Measurements from ENCODE around the gene PSMD5.

Gene PSMD5

GRCh38 chr9:120867676-120868338 is 25.1 kb upstream of the PSMD5 start:
- Histone ChIP-seq H3K23ac (ENCODE audit: low read depth, low read length, poor library complexity) (no peak overlapping the region), H3K4me3 (ENCODE audit: low read length in 2 of 2) (no peak overlapping the region), H3K4me1 (ENCODE audit: control insufficient read depth in 2 of 2, insufficient read depth in 1 of 2, low read depth in 1 of 2, low read length in 2 of 2) (peaks cover 0 to 6% of the 10 kb centered on the region in 2 donors), H4K91ac (ENCODE audit: low read depth, low read length, poor library complexity) (no peak overlapping the region), H3K14ac (ENCODE audit: low read length) (no peak overlapping the region), H2AK5ac (ENCODE audit: low read depth, low read length) (no peak overlapping the region), H2BK12ac (ENCODE audit: low read length) (no peak overlapping the region), H3K9ac (ENCODE audit: low read depth, low read length, poor library complexity) (no peak overlapping the region), H3K18ac (ENCODE audit: low read length) (no peak overlapping the region), H2AFZ (ENCODE audit: low read length) (no peak overlapping the region), H3K36me3 (replicated peaks in 1 of 2; ENCODE audit: control insufficient read depth in 2 of 2, insufficient read depth in 2 of 2, low read length in 2 of 2) (peaks cover 17 to 92% of the 10 kb centered on the region in 2 donors), H2BK120ac (ENCODE audit: low read depth, low read length) (no peak overlapping the region), H3K4ac (ENCODE audit: low read length) (no peak overlapping the region), H3K27me3 (ENCODE audit: control insufficient read depth in 3 of 3, insufficient read depth in 3 of 3, low read depth in 1 of 3, low read length in 3 of 3) (no peaks in the 10 kb centered on the region), H2BK15ac (ENCODE audit: low read length) (no peak overlapping the region), H3K79me1 (ENCODE audit: low read depth, low read length) (peaks cover 1% of the 10 kb centered on the region), H3K27ac (replicated peaks; ENCODE audit: low read length) (no peak overlapping the region), H2BK5ac (ENCODE audit: low read length) (no peak overlapping the region), H3K4me2 (ENCODE audit: insufficient read depth, low read length, poor library complexity, severe bottlenecking) (no peak overlapping the region), H3K9me3 (replicated peaks in 1 of 2; ENCODE audit: control insufficient read depth in 2 of 2, insufficient read depth in 1 of 2, low read depth in 1 of 2, low read length in 2 of 2) (no peaks in the 10 kb centered on the region), H4K8ac (ENCODE audit: low read depth, low read length) (no peak overlapping the region)
- DNase-seq (ENCODE audit: low spot score), result no peak
- WGBS, 2 donors (ENCODE audit: extremely low coverage in 2 of 2, insufficient read length in 2 of 2, insufficient replicate concordance in 1 of 2), result no CpG with 5 or more reads among the region's 15 CpGs

- no peak overlapping the region for H2BK5ac ChIP-seq (ENCODE audit: low read length)
- H2BK15ac ChIP-seq (ENCODE audit: low read length), result no peak overlapping the region
- H4K8ac ChIP-seq (ENCODE audit: low read depth, low read length), result no peak overlapping the region
- H3K18ac ChIP-seq (ENCODE audit: low read length), result peak overlapping the region; percentile 59
- no peak overlapping the region for H3K23ac ChIP-seq (ENCODE audit: low read depth, low read length, poor library complexity)
- peak overlapping the region in 1 of 2 donors; percentile 12 for H3K4me3 ChIP-seq (ENCODE audit: low read length in 2 of 2)
- H3K9ac ChIP-seq (ENCODE audit: low read depth, low read length, poor library complexity), result peak overlapping the region; percentile 57
- H3K79me1 ChIP-seq (ENCODE audit: low read depth, low read length), result peaks cover 1% of the 10 kb centered on the region
- H2AK5ac ChIP-seq (ENCODE audit: low read depth, low read length), result no peak overlapping the region
- H3K4ac ChIP-seq (ENCODE audit: low read length), result no peak overlapping the region
- H3K9me3 ChIP-seq (replicated peaks in 1 of 2; ENCODE audit: control insufficient read depth in 2 of 2, insufficient read depth in 1 of 2, low read depth in 1 of 2, low read length in 2 of 2), result no peaks in the 10 kb centered on the region
- no peaks in the 10 kb centered on the region for H3K27me3 ChIP-seq (ENCODE audit: control insufficient read depth in 3 of 3, insufficient read depth in 3 of 3, low read depth in 1 of 3, low read length in 3 of 3)
- no CpG with 5 or more reads among the region's 6 CpGs for WGBS, 2 donors (ENCODE audit: extremely low coverage in 2 of 2, insufficient read length in 2 of 2, insufficient replicate concordance in 1 of 2)
- peak overlapping the region; percentile 30 for H2BK12ac ChIP-seq (ENCODE audit: low read length)
- H3K27ac ChIP-seq (replicated peaks; ENCODE audit: low read length), result no peak overlapping the region
- H2BK120ac ChIP-seq (ENCODE audit: low read depth, low read length), result no peak overlapping the region
- no peak overlapping the region for H3K4me2 ChIP-seq (ENCODE audit: insufficient read depth, low read length, poor library complexity, severe bottlenecking)
- H3K36me3 ChIP-seq (replicated peaks in 1 of 2; ENCODE audit: control insufficient read depth in 2 of 2, insufficient read depth in 2 of 2, low read length in 2 of 2), result peaks cover 21 to 92% of the 10 kb centered on the region in 2 donors
- H2AFZ ChIP-seq (ENCODE audit: low read length), result no peak overlapping the region
- DNase-seq (ENCODE audit: low spot score), result no peak
- H3K14ac ChIP-seq (ENCODE audit: low read length), result no peak overlapping the region
- H4K91ac ChIP-seq (ENCODE audit: low read depth, low read length, poor library complexity), result no peak overlapping the region
- peaks cover 0 to 6% of the 10 kb centered on the region in 2 donors for H3K4me1 ChIP-seq (ENCODE audit: control insufficient read depth in 2 of 2, insufficient read depth in 1 of 2, low read depth in 1 of 2, low read length in 2 of 2)
Observed at GRCh38 chr9:120866651-120867050, 23.9 kb upstream of the PSMD5 start.

GRCh38 chr9:120865809-120866208 is 23.1 kb upstream of the PSMD5 start:
- Histone ChIP-seq H3K4me2 (ENCODE audit: insufficient read depth, low read length, poor library complexity, severe bottlenecking) (no peak overlapping the region), H2BK120ac (ENCODE audit: low read depth, low read length) (no peak overlapping the region), H3K79me1 (ENCODE audit: low read depth, low read length) (peaks cover 1% of the 10 kb centered on the region), H2BK5ac (ENCODE audit: low read length) (no peak overlapping the region), H3K14ac (ENCODE audit: low read length) (no peak overlapping the region), H4K8ac (ENCODE audit: low read depth, low read length) (no peak overlapping the region), H2BK15ac (ENCODE audit: low read length) (no peak overlapping the region), H3K23ac (ENCODE audit: low read depth, low read length, poor library complexity) (no peak overlapping the region), H3K18ac (ENCODE audit: low read length) (no peak overlapping the region), H2BK12ac (ENCODE audit: low read length) (no peak overlapping the region), H2AFZ (ENCODE audit: low read length) (no peak overlapping the region), H2AK5ac (ENCODE audit: low read depth, low read length) (no peak overlapping the region), H3K9me3 (replicated peaks in 1 of 2; ENCODE audit: control insufficient read depth in 2 of 2, insufficient read depth in 1 of 2, low read depth in 1 of 2, low read length in 2 of 2) (no peaks in the 10 kb centered on the region), H3K9ac (ENCODE audit: low read depth, low read length, poor library complexity) (no peak overlapping the region), H3K4me3 (ENCODE audit: low read length in 2 of 2) (no peak overlapping the region), H3K27ac (replicated peaks; ENCODE audit: low read length) (no peak overlapping the region), H4K91ac (ENCODE audit: low read depth, low read length, poor library complexity) (no peak overlapping the region), H3K27me3 (ENCODE audit: control insufficient read depth in 3 of 3, insufficient read depth in 3 of 3, low read depth in 1 of 3, low read length in 3 of 3) (no peaks in the 10 kb centered on the region), H3K4ac (ENCODE audit: low read length) (no peak overlapping the region), H3K36me3 (replicated peaks in 1 of 2; ENCODE audit: control insufficient read depth in 2 of 2, insufficient read depth in 2 of 2, low read length in 2 of 2) (peaks cover 23 to 92% of the 10 kb centered on the region in 2 donors), H3K4me1 (ENCODE audit: control insufficient read depth in 2 of 2, insufficient read depth in 1 of 2, low read depth in 1 of 2, low read length in 2 of 2) (peaks cover 0 to 6% of the 10 kb centered on the region in 2 donors)
- no CpG with 5 or more reads among the region's 5 CpGs for WGBS, 2 donors (ENCODE audit: extremely low coverage in 2 of 2, insufficient read length in 2 of 2, insufficient replicate concordance in 1 of 2)
- DNase-seq (ENCODE audit: low spot score), result no peak

GRCh38 chr9:120865176-120865575 is 22.5 kb upstream of the PSMD5 start:
- Histone ChIP-seq H2BK120ac (ENCODE audit: low read depth, low read length) (no peak overlapping the region), H2AFZ (ENCODE audit: low read length) (no peak overlapping the region), H3K27me3 (ENCODE audit: control insufficient read depth in 3 of 3, insufficient read depth in 3 of 3, low read depth in 1 of 3, low read length in 3 of 3) (no peaks in the 10 kb centered on the region), H2BK5ac (ENCODE audit: low read length) (no peak overlapping the region), H2AK5ac (ENCODE audit: low read depth, low read length) (no peak overlapping the region), H3K23ac (ENCODE audit: low read depth, low read length, poor library complexity) (peak overlapping the region; percentile 32), H4K8ac (ENCODE audit: low read depth, low read length) (no peak overlapping the region), H3K4me2 (ENCODE audit: insufficient read depth, low read length, poor library complexity, severe bottlenecking) (no peak overlapping the region), H3K4me3 (ENCODE audit: low read length in 2 of 2) (no peak overlapping the region), H3K9ac (ENCODE audit: low read depth, low read length, poor library complexity) (peak overlapping the region; percentile 47), H3K79me1 (ENCODE audit: low read depth, low read length) (peaks cover 1% of the 10 kb centered on the region), H3K4me1 (ENCODE audit: control insufficient read depth in 2 of 2, insufficient read depth in 1 of 2, low read depth in 1 of 2, low read length in 2 of 2) (peaks cover 0 to 6% of the 10 kb centered on the region in 2 donors), H3K36me3 (replicated peaks in 1 of 2; ENCODE audit: control insufficient read depth in 2 of 2, insufficient read depth in 2 of 2, low read length in 2 of 2) (peaks cover 26 to 92% of the 10 kb centered on the region in 2 donors), H3K14ac (ENCODE audit: low read length) (no peak overlapping the region), H3K4ac (ENCODE audit: low read length) (no peak overlapping the region), H3K9me3 (replicated peaks in 1 of 2; ENCODE audit: control insufficient read depth in 2 of 2, insufficient read depth in 1 of 2, low read depth in 1 of 2, low read length in 2 of 2) (no peaks in the 10 kb centered on the region), H3K18ac (ENCODE audit: low read length) (no peak overlapping the region), H4K91ac (ENCODE audit: low read depth, low read length, poor library complexity) (no peak overlapping the region), H2BK15ac (ENCODE audit: low read length) (no peak overlapping the region), H2BK12ac (ENCODE audit: low read length) (no peak overlapping the region), H3K27ac (replicated peaks; ENCODE audit: low read length) (no peak overlapping the region)
- DNase-seq (ENCODE audit: low spot score), result no peak
- no CpG with 5 or more reads among the region's 5 CpGs for WGBS, 2 donors (ENCODE audit: extremely low coverage in 2 of 2, insufficient read length in 2 of 2, insufficient replicate concordance in 1 of 2)
